GM18861 (cell line): ENCODE measurements around the gene NT5M.

ENCODE experiments used
- ATAC-seq: cut with Tn5 transposase; IDR thresholded peaks from one replicate; pipeline ENCODE4 v1.9.1; 2021; ENCODE audit not compliant: unreplicated experiment

NT5M gene

DNA sequence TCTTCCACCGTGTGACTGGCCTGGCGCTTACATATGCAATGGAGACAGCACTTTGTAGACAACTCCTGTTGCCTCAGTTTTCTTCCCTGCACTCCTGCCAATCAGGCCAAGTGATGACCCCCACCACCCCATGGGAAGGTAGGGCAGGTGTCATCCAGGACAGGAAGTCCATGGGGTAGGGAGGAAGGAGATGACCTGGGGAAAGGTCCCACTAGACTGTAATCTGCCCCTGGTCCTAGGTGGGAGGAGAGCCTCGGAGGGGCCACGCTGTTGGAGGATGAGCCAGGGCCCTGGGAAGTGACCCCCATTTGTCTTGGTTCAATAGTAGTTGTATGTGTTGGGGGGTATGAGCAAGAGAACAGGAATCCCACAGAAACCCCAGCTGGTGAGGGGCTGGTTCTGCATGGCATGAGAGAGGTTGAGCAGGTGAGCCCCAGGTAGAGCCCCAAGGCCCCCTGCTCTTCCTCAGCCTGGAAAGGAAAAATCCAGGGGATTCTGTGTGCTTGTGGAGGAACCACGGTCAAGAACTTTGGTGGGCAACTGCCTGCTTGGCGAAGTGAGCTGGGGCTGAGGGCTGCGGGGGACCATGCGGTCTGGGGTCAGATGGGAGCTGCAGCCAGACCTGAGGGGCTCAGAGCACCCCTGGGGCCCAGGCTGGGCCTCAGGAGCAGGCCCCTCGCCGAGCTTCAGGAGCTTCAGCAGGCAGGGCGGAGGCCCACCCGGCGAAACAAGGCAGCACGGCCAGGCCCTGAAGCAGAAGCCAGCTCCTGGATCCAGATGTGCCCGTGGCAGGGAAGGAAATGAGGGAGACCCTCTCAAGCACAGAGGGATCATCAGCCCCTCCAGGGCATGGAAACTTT is 50.7 kb downstream of the NT5M start:
- no peak for ATAC-seq

DNA sequence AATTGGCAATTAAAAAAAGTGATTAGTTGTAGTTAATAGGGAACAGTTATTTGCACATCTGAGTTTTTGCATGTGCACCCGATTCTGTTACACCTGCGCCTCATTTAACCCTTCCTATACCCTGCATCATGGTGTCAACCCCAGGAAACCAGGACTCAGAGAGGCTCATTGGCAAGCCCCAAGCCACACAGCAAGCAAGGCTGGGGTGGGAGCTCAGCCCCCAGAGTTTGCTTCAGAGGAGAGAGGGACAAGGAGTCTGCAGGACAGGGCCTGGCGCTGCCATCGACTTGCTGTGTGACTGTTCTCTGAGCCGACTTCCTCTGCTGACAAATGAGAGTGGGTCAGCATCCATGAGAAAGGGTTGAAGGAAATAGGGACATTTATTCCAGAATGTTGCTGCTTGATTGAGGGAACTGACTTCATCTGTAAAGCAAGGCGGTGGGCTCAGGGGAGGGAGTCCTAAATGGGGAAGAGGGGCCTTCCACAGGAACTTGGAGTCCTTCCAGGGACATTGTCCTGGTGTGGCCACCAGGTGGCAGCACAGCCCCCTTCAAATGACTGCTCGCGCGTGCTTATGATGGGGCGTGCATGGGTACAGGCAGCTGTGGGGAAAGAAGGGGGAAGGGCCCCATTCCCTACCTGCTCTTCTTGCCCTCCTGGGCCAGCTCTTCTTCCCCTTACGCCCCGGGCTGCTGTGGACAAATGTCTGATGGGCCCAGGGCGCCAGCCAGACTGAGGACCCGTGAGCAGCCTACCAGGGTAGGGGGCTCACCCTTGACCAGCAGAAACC is 51.6 kb downstream of the NT5M start:
- ATAC-seq: no peak

DNA sequence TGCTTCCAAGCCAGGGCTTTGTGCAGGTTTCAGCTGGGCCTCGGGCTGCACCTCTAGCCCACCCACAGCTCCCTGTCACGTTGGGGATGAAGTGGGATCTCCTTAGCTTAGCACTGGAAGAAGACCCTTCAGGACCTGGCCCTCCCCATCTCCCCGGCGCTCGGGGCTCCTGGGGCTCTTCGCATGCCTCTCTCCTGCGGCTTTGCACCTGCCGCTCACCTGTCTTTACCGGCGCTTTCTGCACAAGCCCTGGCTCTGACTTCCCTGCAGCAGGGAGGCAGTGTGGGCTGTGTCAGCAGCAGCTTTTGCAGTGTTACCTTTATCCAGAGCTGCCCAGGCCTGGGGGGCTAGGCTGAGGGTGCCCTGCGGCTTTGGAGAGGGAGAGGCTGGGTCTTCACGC is 52.3 kb downstream of the NT5M start:
- ATAC-seq: no peak

DNA sequence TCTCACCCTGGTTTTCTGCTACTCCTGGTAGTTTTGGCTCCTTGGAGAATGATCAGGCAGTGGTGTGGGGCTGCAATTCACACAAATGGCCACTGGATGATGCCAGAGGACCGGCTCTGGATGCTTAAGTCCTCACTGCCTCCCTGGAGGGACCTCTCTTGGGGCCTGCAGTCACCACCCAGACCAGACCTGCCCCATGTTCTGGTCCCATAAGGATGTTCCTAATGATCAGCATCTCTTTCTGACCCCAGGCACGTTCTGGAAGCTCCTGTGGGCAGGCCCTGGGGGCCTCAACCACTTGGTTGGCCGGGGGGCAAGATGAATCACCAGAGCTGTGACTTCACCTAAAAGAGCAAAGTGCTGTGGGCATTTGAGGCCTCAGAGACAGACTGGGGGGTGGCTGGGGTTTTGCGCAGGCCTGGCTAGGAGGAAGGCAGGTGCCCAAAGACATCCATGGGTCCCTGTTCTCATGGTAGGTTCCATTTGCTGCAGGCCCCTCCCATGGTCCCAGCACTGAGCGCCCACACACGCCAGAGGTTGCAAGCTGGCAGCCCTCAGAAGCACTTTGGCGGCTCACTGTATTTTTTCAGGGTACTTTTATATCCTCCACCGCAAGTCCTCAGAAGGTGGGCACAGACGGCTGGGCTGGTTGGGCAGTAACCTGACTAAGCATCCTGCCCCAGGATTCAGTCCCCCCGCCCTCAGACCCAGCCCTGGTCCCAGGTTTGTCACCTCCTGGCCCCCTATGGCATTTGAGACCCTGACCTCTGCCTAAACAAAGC is 53.2 kb downstream of the NT5M start:
- ATAC-seq: no peak

DNA sequence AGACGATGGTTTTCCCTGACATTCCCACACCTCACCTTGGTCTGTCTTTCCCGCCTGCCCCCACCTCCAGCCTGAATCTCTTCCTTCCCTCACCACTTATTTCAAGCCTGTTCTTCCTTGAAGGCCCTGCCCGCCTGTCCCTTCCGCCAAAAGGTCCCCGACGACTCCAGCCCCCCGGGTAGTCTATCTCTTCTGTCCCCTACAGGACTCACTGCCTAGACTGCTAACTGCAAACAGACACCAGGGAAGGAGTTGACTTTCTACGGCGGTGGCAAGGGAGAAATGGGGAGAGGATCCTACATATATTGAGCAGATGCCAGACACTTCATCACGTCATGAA is 53.7 kb downstream of the NT5M start:
- ATAC-seq: no peak

DNA sequence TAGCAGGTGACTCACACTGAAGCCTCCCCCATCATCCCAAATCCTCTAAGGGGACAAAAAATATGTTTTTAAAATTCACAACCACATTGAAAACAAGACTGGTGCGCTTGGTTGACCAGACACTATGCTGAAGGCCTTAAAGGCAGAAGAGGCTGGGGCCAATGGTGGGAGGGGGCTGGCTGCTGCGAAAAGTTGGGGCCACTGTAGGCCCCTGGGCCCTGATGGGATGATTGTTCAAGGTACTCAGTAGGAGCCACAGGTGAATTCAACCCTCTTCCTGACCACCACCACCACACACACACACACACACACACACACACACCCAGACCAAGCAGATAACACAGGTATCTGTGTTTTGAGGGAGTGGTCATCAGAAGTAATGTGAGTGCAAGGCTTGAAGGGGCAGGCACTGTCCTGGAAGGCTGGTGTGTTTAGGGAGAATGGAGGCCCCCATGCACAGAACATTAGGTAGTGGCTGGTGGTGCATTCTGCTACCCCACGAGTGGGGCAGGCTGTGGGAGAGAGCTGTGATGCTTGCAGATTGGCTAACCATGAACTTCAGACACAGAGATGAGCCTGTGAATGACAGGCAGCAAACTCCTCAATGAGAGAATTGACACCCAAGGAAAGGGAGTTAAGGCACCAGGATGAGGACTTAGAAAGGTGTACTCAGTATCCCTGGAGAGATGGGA is 55.0 kb downstream of the NT5M start:
- no peak for ATAC-seq

DNA sequence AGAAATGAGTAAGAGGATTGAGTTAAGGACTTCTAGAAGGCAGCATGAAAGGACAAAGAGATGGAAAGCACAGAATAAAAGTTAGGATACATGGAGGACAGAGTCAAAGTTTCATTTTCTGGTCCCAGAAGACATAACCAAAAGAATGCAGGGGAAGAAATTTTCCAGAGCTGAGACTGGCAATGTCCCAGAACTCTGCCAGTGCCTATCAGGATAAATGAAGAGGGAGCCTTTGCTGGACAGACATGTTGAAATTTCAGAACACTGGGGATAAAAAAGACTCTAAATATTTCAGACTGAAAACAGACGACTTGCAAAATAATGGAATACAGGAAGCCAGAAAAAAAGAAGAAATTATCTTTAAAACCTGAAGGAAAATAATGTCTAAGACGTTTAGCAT is 55.7 kb downstream of the NT5M start:
- no peak for ATAC-seq

DNA sequence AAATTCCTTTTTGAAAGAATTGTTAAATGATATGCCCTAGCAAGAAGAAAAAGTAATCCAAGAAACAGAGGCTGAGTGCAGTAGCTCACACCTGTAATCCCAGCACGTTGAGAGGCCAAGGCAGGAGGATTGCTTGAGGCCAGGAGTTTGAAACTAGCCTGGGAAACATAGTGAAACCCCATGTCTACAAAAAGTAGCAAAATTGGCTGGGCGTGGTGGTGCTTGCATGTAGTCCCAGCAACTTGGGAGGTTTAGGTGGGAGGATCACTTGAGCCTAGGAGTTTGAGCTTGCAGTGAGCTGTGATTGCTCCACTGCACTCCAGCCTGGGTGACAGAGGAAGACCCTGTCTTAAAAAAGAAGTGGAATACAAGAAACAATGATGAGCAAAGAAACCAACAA is 56.1 kb downstream of the NT5M start:
- no peak for ATAC-seq

DNA sequence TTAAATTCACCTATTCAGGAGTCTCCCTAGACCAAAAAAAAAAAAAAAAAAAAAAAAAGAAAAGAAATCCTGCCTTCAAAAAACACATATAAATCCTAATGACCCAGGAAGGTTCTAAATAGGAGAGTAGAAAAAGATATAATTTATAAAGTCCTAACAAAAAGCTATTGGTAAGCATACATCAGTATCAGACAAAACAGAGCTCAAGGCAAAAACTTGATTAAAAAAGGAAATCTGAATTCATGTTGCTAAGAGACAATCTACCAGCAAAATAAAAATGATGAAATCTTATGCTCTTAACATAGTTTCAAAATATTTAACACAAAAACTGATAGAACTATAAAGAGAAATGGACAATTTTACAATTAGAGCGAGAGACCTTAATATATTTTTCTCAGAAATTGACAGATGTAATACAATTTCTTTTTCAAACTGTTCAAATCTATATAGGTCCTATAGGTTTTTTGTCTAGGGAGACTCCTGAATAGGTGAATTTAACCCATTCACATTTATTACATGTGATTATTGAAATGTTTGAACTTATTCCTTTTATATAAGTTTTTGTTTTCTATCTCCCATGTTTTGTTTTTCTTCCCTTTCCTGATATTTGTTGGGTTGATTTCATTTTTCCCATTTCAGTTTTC is 57.0 kb downstream of the NT5M start:
- no peak for ATAC-seq

DNA sequence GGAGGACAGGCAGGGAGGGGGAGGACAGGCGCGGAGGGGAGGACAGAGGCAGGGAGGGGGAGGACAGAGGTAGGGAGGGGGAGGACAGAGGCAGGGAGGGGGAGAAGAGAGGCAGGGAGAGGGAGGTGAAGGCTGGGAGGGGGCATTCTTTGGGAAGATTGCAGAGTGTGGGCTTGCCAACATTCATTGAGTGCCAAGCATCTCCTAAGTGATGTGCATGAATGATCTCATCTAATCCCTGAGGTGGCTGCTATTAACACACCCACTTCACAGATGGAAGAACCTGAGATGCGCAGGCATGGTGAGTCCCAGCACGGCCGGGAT is 58.3 kb downstream of the NT5M start:
- ATAC-seq: no peak

DNA sequence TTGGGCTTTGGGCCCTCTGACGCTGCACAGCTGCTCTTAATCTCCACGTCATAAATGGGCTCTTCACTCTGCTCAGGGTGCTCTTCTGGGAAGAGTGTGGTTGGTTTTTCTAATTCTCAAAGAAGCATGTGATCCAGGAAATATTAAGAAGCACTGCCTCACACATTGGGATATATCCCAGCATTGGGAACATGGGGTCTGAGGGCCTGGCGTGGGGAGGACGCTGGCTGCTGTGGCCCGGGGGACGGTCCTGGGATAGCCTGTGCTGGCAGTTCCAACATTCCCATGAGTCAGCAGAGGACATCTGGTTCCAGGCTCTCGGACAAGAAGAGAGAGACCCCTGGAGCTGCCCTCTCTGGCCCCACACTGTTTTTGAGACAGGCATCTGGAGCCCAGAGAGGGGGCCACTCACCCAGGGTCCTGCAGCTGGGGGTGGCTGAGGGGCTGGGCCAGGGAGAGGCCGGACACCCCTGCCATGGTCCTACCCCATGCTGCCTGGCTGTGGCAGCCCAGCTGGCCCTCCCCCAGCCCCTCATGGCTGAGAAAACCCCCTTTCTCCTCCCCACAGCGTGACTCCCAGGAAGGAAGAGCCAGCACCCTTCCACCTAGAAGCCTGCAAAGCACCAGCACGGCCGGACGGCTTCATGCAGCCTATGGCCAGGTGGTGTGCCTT is 58.8 kb downstream of the NT5M start:
- ATAC-seq: no peak

DNA sequence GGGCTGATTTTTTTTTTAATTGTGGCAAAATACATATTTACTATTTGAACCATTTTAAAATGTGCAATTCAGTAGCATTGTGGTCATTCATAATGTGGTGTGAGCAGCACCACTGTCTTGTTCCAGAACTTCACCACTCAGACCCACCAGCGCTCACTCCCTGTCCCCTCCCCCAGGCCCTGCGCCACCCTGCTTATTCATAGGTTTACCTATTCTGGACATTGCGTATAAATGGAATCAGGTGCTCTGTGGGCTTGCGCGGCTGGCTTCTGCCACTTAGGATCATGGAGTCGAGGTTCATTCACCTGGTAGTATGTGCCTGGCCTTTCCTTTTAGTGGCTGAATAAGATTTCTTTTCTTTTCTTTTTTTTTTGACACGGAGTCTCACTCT is 59.4 kb downstream of the NT5M start:
- ATAC-seq: no peak

DNA sequence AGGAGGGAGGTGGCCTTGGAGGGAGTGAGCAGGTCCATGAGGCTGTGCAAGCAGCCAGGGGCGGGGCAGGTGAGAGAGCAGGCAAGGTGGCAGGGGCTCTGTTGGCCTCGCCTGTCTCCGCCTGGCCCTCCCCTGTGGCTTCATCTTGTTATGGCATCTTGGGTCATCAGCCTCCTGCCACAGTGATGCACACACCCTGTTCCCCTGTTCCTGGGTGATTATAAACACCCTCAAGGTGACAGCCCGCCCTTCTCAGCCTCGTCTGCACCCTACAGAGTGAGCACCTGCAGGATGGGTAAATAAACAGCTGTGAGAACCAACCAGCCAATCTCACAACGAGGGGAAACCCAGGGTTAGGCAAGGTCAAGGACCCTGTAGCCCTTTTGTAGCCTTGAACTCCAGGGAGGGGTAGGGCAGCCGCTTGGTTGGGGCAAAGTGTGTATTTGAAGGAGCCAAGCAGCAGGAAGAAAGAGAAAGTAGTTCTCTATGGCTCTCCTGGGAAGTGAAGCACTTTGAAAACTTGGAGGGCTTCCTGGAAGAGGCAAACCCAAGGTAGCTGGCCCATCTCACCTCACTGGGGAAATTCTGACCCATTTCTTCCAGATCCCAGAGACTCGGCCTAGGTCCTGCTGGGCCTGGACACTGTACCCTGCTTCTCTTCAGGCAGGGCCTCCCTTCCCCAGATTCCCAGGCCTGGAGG is 60.6 kb downstream of the NT5M start:
- ATAC-seq: no peak

DNA sequence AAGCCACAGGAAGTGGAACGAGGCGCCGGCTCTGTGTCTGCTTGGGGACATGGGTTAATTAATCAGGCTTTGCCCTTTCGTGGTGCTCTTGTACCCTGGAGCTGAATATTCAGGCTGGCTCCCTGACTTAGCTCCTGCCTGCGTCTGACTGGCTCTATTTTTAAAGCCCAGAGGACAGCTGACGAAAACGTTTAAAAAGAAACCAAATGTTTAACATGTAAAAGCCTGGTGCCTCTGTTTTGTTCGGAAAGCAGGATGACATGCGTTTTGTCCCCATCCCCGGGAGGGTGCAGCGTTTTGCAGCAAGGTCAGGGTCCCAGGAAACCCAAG is 61.1 kb downstream of the NT5M start:
- ATAC-seq: no peak

DNA sequence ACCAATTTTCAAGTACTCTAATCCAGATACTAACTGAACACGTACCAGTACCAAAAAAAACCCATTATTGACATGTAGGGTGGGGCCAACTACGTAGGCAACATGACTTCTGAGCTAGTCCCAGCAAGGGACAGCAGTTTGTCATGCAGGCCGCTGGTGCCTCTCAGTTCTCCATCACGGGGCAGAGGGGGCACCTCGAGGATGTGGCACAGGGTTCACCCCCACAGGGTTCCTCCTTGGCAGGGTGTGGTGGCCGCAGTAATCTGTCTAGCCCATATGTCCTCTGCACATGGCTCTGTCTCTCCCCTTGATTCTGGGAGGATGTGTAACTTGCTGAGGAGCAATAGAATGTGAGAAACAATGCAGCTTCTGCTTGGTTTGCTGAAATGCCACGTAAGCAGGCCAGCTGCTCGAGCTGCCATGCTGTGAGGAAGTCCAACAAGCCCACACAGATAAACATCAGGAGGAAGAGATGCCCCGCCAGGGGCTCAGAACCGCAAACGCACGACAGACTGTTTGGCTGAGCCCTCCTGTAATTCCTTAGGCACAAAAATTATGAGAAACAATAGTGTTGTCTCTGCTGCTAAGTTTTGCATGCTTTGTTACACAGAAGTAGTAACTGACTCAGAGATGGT is 62.4 kb downstream of the NT5M start:
- no peak for ATAC-seq

DNA sequence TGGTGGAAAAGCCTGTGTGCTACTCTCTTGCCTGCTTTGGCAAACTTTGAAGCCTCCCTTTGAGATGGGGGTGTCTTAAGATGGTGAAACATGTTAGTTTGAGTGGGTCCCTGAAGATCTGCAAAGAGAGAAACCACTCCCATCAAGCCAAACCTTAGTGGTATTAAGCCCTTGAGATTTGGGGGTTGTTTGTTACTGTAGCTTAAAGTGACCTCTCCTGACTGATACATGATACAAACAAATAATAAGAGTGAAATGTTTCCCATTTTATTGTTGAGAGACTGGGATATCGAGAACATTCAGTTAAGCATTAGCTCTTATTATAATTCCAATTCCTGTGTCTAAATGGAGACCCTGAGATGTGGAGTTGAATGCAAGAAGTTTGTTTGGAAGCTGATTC is 63.1 kb downstream of the NT5M start:
- no peak for ATAC-seq

DNA sequence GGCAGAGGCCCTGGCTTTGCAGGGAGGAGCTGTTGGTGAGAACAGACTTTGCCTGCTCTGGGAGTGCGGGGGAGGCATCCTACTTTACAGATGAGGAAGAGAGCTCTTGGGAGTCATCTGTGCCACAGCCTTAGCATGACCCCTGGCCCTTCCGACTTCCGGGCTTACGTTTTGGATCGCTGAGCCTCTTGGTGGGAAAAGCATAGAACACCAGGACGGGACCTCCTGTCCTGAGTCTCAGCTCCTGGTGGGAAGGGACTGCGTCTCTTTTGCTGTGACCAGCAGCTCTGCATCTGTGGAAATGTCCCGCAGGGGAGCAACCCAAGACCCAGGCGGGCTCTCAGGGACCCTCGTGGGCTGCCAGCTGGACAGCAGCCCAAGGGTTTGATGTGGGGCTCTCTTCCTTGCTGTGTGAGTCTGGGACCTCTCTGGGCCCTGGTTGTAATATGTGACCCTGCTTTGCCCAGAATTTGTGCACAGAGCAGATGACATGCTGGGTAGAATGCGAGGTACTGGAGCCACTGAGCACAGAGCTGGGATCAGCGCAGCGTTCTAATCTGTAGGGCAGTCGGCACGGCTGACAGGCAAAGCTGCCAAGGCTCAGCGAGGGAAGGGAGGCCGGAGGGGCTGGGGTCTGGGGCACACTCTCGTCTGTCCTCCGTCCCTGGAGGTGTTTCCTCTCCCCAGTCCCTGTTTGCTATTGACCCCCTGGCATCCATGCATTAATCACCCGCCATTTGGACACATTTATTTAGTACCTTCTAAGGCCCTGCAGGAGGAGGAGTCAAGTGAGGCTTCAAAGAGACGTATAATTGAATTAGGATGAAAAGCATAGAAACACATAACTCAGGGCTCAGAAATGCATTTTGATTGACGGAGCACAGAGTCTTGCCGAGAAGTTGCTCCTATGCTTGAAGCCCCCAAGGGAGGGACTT is 64.0 kb downstream of the NT5M start:
- ATAC-seq: no peak

DNA sequence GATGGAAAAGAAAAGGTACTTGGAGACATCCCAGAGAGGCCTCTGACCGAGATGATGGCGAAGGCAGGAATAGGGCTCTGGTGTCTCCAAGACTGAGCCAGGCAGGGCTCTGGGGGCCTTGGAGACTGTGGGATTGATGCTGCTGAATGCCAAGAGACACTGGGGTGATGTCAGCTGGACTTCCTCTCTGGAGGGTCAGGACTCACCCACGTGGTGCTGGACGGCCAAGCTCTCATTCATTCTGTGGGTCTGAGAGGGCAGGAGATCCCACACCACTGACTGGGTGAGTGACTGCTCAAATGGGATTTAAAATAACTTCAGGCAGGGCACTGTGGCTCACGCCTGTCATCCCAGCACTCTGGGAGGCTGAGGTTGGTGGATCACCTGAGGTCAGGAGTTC is 64.8 kb downstream of the NT5M start:
- ATAC-seq: no peak
